AG10803 (cell line): Measurements from ENCODE around the gene UGT1A4.

ENCODE experiments used
- DNase-seq: peaks from one replicate; pipeline ENCODE4 v3.0.0; 2010; ENCODE audit warnings: low read depth
- H3K4me3 ChIP-seq: 2 replicates; pipeline ENCODE4 v1.5.1; 2011; ENCODE audit warnings: mild to moderate bottlenecking, low read length, control low read depth
- CTCF ChIP-seq: conservative IDR thresholded peaks from 2 replicates; pipeline ENCODE4 v1.5.1; 2011; ENCODE audit warnings: mild to moderate bottlenecking, low read length, control low read depth, inconsistent platforms

UGT1A4 gene

GRCh38 chr2:233817361-233817911, 98.9 kb downstream of the UGT1A4 start:
- no peak overlapping the region for H3K4me3 ChIP-seq
- no peak for TF ChIP-seq CTCF
- no peak for DNase-seq

- H3K4me3 ChIP-seq: no peak overlapping the region
- TF ChIP-seq CTCF: no peak
- DNase-seq: no peak
Measured at GRCh38 chr2:233817995-233818638, 99.6 kb downstream of the UGT1A4 start.

- no peak for TF ChIP-seq CTCF
- DNase-seq: no peak
- H3K4me3 ChIP-seq: no peak overlapping the region
Measured at GRCh38 chr2:233818639-233819621, 100.4 kb downstream of the UGT1A4 start.

GRCh38 chr2:233819884-233820773, 101.6 kb downstream of the UGT1A4 start:
- no peak for TF ChIP-seq CTCF
- DNase-seq: no peak

GRCh38 chr2:233820774-233821105, 102.2 kb downstream of the UGT1A4 start:
- no peak overlapping the region for H3K4me3 ChIP-seq
- no peak for TF ChIP-seq CTCF
- DNase-seq: no peak

More at GRCh38 chr2:233819884-233820773, 101.6 kb downstream of the UGT1A4 start:
- no peak overlapping the region for H3K4me3 ChIP-seq

GRCh38 chr2:233821196-233821595, 102.7 kb downstream of the UGT1A4 start:
- no peak overlapping the region for H3K4me3 ChIP-seq
- TF ChIP-seq CTCF: no peak
- no peak for DNase-seq
